Caco-2 (cell line): ENCODE data around the gene UBTD2. TPM values are rescaled to one million over a fixed set of nuclear protein-coding genes. Genes with fewer than 3 reads are reported as not detected.

Experiments used
- BruUV-seq: library from RNA; stranded (reverse); fragments of 400-500 nt; replicated peaks from 2 replicates; lab custom pipeline; 2021; lab: Mats Ljungman, UMichigan
- CTCF ChIA-PET: fragments of 300-600 bp; sonication (Branson Sonifier 250); formaldehyde crosslinking; loops from one replicate; lab custom pipeline; 2022; ENCODE audit warnings: antibody characterized with exemption; lab: Charles Lee
- POLR2A ChIA-PET: fragments of 300-600 bp; sonication (Branson Sonifier 250); formaldehyde crosslinking; loops from one replicate; lab custom pipeline; 2022; ENCODE audit warnings: antibody characterized with exemption; lab: Charles Lee
- DNase-seq, 2 experiments: peaks; one replicate each; pipeline versions ENCODE4 v3.0.0 to v3.0.0-alpha.2; 2020 to 2022
- H3K27me3 ChIP-seq: replicated peaks from 2 replicates; pipeline ENCODE4 v1.6.0; 2011; ENCODE audit warnings: low read length; ENCODE audit not compliant: control insufficient read depth, insufficient read depth
- H3K36me3 ChIP-seq: 2 replicates; pipeline ENCODE4 v1.5.1; 2011; ENCODE audit warnings: low read length; ENCODE audit not compliant: control insufficient read depth, insufficient read depth
- H3K4me1 ChIP-seq: fragments of 250-450 bp; sonication (Bioruptor Pico); 2 replicates; pipeline ENCODE4 v1.5.1; 2020; ENCODE audit warnings: mild to moderate bottlenecking
- H3K4me3 ChIP-seq: 2 replicates; pipeline ENCODE4 v1.5.1; 2011; ENCODE audit warnings: low read depth, mild to moderate bottlenecking, control low read depth, low read length
- H3K9me3 ChIP-seq: fragments of 250-450 bp; sonication (Bioruptor Pico); 2 replicates; pipeline ENCODE4 v1.5.1; 2020; ENCODE audit warnings: mild to moderate bottlenecking, moderate library complexity
- H3K27ac Mint-ChIP-seq: one replicate; pipeline ENCODE4 v1.8.0; 2022; ENCODE audit warnings: mixed read lengths; ENCODE audit not compliant: unreplicated experiment
- H3K27me3 Mint-ChIP-seq: one replicate; pipeline ENCODE4 v1.8.0; 2022; ENCODE audit warnings: mixed read lengths; ENCODE audit not compliant: insufficient read depth, unreplicated experiment
- H3K36me3 Mint-ChIP-seq: one replicate; pipeline ENCODE4 v1.8.0; 2022; ENCODE audit warnings: mild to moderate bottlenecking, mixed read lengths; ENCODE audit not compliant: insufficient read depth, unreplicated experiment
- H3K4me1 Mint-ChIP-seq: one replicate; pipeline ENCODE4 v1.8.0; 2022; ENCODE audit warnings: low read depth, mixed read lengths; ENCODE audit not compliant: unreplicated experiment
- H3K4me3 Mint-ChIP-seq: one replicate; pipeline ENCODE4 v1.8.0; 2022; ENCODE audit warnings: mild to moderate bottlenecking, moderate library complexity, mixed read lengths; ENCODE audit not compliant: unreplicated experiment
- H3K9me3 Mint-ChIP-seq: one replicate; pipeline ENCODE4 v1.8.0; 2022; ENCODE audit warnings: mixed read lengths; ENCODE audit not compliant: unreplicated experiment
- CTCF ChIP-seq, 2 experiments: fragments of 200-600 bp in 1 of 2; IDR thresholded peaks; 1 replicate in 1 of 2; 2 replicates in 1 of 2; pipeline versions ENCODE4 v1.5.1 to v1.8.0; 2011 to 2022; ENCODE audit warnings: antibody characterized with exemption in 1 of 2, control low read depth in 1 of 2, inconsistent platforms in 1 of 2, low read depth in 1 of 2, low read length in 1 of 2, mild to moderate bottlenecking in 1 of 2, moderate library complexity in 1 of 2; ENCODE audit not compliant: insufficient read depth in 1 of 2, severe bottlenecking in 1 of 2, unreplicated experiment in 1 of 2
- intact Hi-C: fragments of 100-400 bp; cut with micrococcal nuclease; formaldehyde crosslinking; loops from one replicate; pipeline ENCODE4 v1.10.0; 2022; ENCODE audit not compliant: unreplicated experiment
- total RNA-seq: library from RNA; stranded (reverse); gene quantifications from 2 replicates; pipeline ENCODE4 v1.2.3, GENCODE V29; 2022

UBTD2 gene
- total RNA-seq, 1 experiment from 2014 or later: 32.4 TPM

GRCh38 chr5:172229904-172230303, 53.7 kb downstream of the UBTD2 start:
- ChIA-PET CTCF (no interaction called here), POLR2A (no interaction called here)
- peaks cover 8% of the 10 kb centered on the region for H3K4me1 Mint-ChIP-seq
- H3K9me3 ChIP-seq: 0 out of 2 replicates have a peak, but pooled peaks cover 3% of the 10 kb centered on the region
- no peak overlapping the region for H3K27ac Mint-ChIP-seq
- no peak overlapping the region for H3K4me3 ChIP-seq
- intact Hi-C loops: no loop called here
- no peak for TF ChIP-seq CTCF (IDR thresholded peaks at IDR 0.05; ENCODE audit: insufficient read depth in 1 of 2, low read depth in 1 of 2, low read length in 1 of 2, severe bottlenecking in 1 of 2, unreplicated experiment in 1 of 2)
- BruUV-seq: no TSS peak
- peaks cover 10% of the 10 kb centered on the region for H3K4me1 ChIP-seq
- H3K27me3 Mint-ChIP-seq: no peaks in the 10 kb centered on the region
- no peaks in the 10 kb centered on the region for H3K9me3 Mint-ChIP-seq
- no peaks in the 10 kb centered on the region for H3K27me3 ChIP-seq
- H3K36me3 ChIP-seq: peaks cover 1% of the 10 kb centered on the region
- DNase-seq: no peak
- H3K4me3 Mint-ChIP-seq: no peak overlapping the region
- peaks cover 69% of the 10 kb centered on the region for H3K36me3 Mint-ChIP-seq

GRCh38 chr5:172224996-172225395, 58.6 kb downstream of the UBTD2 start:
- POLR2A ChIA-PET: no interaction called here
- Mint-ChIP-seq H3K9me3 (no peaks in the 10 kb centered on the region), H3K27me3 (no peaks in the 10 kb centered on the region), H3K36me3 (peaks cover 63% of the 10 kb centered on the region), H3K27ac (no peak overlapping the region), H3K4me1 (no peaks in the 10 kb centered on the region), H3K4me3 (no peak overlapping the region)
- Histone ChIP-seq H3K36me3 (no peaks in the 10 kb centered on the region; the same call in 1 of the 2 replicates), H3K27me3 (no peaks in the 10 kb centered on the region), H3K4me3 (no peak overlapping the region), H3K9me3 (0 out of 2 replicates have a peak, but pooled peaks cover 3% of the 10 kb centered on the region), H3K4me1 (no peaks in the 10 kb centered on the region)
- intact Hi-C loops: no loop called here
- CTCF ChIA-PET: no interaction called here
- no peak for DNase-seq
- BruUV-seq: no TSS peak
- TF ChIP-seq CTCF (IDR thresholded peaks at IDR 0.05; ENCODE audit: insufficient read depth in 1 of 2, low read depth in 1 of 2, low read length in 1 of 2, severe bottlenecking in 1 of 2, unreplicated experiment in 1 of 2): no peak

GRCh38 chr5:172223901-172224873, 59.4 kb downstream of the UBTD2 start:
- no peaks in the 10 kb centered on the region for H3K9me3 Mint-ChIP-seq
- H3K4me3 Mint-ChIP-seq: no peak overlapping the region
- no peaks in the 10 kb centered on the region for H3K27me3 Mint-ChIP-seq
- no peak for DNase-seq
- H3K4me1 Mint-ChIP-seq: no peaks in the 10 kb centered on the region
- no peak overlapping the region for H3K27ac Mint-ChIP-seq
- Histone ChIP-seq H3K4me3 (no peak overlapping the region), H3K9me3 (0 out of 2 replicates have a peak, but pooled peaks cover 3% of the 10 kb centered on the region), H3K36me3 (no peaks in the 10 kb centered on the region; the same call in 1 of the 2 replicates), H3K27me3 (no peaks in the 10 kb centered on the region), H3K4me1 (no peaks in the 10 kb centered on the region)
- TF ChIP-seq CTCF (IDR thresholded peaks at IDR 0.05; ENCODE audit: insufficient read depth in 1 of 2, low read depth in 1 of 2, low read length in 1 of 2, severe bottlenecking in 1 of 2, unreplicated experiment in 1 of 2): no peak
- H3K36me3 Mint-ChIP-seq: peaks cover 62% of the 10 kb centered on the region
- POLR2A ChIA-PET: no interaction called here
- intact Hi-C loops: no loop called here
- CTCF ChIA-PET: no interaction called here
- no TSS peak for BruUV-seq
